ENCODE data around the gene MAP3K2.

Gene MAP3K2

DNA sequence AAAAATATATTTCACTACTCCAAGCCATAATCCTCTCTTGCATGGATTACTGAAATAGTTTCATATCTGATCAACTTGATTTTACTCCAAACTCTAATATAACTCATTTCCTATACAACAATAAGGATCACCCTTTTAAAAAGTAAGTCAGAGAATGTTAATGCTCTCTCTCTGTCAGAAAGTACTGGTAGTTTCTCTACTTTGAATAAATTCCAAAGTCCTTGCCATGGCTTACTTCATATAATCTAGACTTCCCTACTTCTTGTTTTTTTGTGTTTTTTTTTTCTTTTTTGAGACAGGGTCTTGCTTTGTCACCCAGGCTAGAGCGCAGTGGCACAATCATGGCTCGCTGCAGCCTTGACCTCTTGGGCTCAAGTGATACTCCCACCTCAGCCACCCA, 36.2 kb downstream of the MAP3K2 start:
- H3K9ac ChIP-seq (ENCODE audit: low read length), result no peak overlapping the region
- H3K9me3 ChIP-seq (ENCODE audit: low read length), result no peaks in the 10 kb centered on the region
- TF ChIP-seq, protein P1, sequence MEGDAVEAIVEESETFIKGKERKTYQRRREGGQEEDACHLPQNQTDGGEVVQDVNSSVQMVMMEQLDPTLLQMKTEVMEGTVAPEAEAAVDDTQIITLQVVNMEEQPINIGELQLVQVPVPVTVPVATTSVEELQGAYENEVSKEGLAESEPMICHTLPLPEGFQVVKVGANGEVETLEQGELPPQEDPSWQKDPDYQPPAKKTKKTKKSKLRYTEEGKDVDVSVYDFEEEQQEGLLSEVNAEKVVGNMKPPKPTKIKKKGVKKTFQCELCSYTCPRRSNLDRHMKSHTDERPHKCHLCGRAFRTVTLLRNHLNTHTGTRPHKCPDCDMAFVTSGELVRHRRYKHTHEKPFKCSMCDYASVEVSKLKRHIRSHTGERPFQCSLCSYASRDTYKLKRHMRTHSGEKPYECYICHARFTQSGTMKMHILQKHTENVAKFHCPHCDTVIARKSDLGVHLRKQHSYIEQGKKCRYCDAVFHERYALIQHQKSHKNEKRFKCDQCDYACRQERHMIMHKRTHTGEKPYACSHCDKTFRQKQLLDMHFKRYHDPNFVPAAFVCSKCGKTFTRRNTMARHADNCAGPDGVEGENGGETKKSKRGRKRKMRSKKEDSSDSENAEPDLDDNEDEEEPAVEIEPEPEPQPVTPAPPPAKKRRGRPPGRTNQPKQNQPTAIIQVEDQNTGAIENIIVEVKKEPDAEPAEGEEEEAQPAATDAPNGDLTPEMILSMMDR (IDR thresholded peaks at IDR 0.05; ENCODE audit: low read length), result no peak
- no peak for TF ChIP-seq EZH2 (IDR thresholded peaks at IDR 0.05; ENCODE audit: borderline replicate concordance, low read length)
- H3K4me1 ChIP-seq (ENCODE audit: insufficient read depth, low read length, severe bottlenecking), result peaks cover 7% of the 10 kb centered on the region
- no peak overlapping the region for H3K27ac ChIP-seq (ENCODE audit: low read depth, low read length, poor library complexity, severe bottlenecking)
- H3K9me2 ChIP-seq (ENCODE audit: low read depth, low read length), result no peaks in the 10 kb centered on the region
- no peak overlapping the region for H2AFZ ChIP-seq (ENCODE audit: low read length)
- H3K27me3 ChIP-seq (ENCODE audit: insufficient read depth, low read length), result no peaks in the 10 kb centered on the region
- peaks cover 60% of the 10 kb centered on the region for H3K79me2 ChIP-seq (ENCODE audit: insufficient read depth, low read length)
- no peak overlapping the region for H3K4me3 ChIP-seq (ENCODE audit: low read depth, low read length, poor library complexity, severe bottlenecking)
- no peaks in the 10 kb centered on the region for H3K36me3 ChIP-seq (ENCODE audit: insufficient read depth, low read length)
- no peaks in the 10 kb centered on the region for H3F3A ChIP-seq (ENCODE audit: insufficient read depth, low read length)
- no peak overlapping the region for H3K4me2 ChIP-seq (ENCODE audit: low read length)
- H4K20me1 ChIP-seq (ENCODE audit: insufficient read depth, low read length), result no peaks in the 10 kb centered on the region

DNA sequence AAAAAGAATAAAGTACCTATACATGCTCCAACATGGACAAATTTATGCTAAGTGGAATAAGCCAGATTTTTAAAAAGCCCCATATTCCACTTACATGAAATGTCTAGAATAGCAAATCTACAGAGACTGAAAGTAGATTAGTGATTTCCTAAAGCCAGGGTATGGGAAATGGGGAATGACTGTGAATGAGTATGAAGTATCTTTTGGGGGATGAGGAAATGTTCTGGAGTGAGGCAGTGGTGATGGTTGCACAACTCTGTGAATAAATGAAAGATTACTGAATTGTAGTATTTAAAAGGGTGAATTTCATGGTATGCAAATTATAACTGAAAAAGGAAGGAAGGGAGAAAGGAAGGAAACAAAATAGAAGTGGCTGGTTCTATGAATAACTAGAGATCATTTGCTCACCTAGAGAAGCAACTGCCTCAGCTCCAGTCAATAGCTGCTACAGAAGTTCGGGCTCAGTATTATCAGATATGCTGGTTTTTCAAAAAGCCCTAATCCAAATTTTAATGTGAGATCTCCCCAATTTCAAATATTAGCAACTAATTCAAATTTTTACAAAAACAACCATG, 39.3 kb downstream of the MAP3K2 start:
- Histone ChIP-seq H3K4me1 (ENCODE audit: insufficient read depth, low read length, severe bottlenecking) (peaks cover 16% of the 10 kb centered on the region), H3K9ac (ENCODE audit: low read length) (no peak overlapping the region), H3K4me2 (ENCODE audit: low read length) (no peak overlapping the region), H3F3A (ENCODE audit: insufficient read depth, low read length) (no peaks in the 10 kb centered on the region), H3K9me3 (ENCODE audit: low read length) (no peaks in the 10 kb centered on the region), H3K4me3 (ENCODE audit: low read depth, low read length, poor library complexity, severe bottlenecking) (no peak overlapping the region), H3K9me2 (ENCODE audit: low read depth, low read length) (no peaks in the 10 kb centered on the region), H4K20me1 (ENCODE audit: insufficient read depth, low read length) (no peaks in the 10 kb centered on the region), H2AFZ (ENCODE audit: low read length) (no peak overlapping the region), H3K27me3 (ENCODE audit: insufficient read depth, low read length) (no peaks in the 10 kb centered on the region), H3K79me2 (ENCODE audit: insufficient read depth, low read length) (peaks cover 69% of the 10 kb centered on the region), H3K27ac (ENCODE audit: low read depth, low read length, poor library complexity, severe bottlenecking) (no peak overlapping the region), H3K36me3 (ENCODE audit: insufficient read depth, low read length) (no peaks in the 10 kb centered on the region)
- no peak for TF ChIP-seq EZH2 (IDR thresholded peaks at IDR 0.05; ENCODE audit: borderline replicate concordance, low read length)
- TF ChIP-seq, protein P1 (IDR thresholded peaks at IDR 0.05; ENCODE audit: low read length), result no peak

DNA sequence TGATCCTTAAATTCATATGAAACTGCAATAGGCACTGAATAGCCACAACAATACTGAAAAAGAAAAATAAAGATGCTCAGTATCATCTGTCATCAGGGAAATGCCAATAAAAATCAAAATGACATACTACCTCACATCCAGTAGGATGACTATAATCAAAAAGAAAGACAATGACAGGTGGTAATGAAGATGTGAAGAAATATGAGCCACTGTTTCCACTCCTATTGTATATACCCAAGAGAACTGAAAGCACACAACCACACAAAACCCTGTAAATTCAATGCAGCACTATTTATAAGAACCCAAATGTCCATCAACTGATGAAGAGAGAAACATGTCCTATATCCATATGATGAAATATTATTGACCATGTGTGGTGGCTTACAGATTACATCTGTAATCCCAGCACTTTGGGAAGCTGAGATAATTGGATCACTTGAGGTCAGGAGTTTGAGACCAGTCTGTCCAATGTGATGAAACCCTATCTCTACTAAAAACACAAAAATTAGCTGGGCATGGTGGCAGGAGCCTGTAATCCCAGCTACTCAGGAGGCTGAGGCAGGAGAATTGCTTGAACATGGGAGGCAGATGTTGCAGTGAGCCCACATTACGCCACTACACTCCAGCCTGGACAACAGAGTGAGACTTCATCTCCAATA, 39.9 kb downstream of the MAP3K2 start:
- no peak overlapping the region for H3K4me2 ChIP-seq (ENCODE audit: low read length)
- no peaks in the 10 kb centered on the region for H3K27me3 ChIP-seq (ENCODE audit: insufficient read depth, low read length)

More for the DNA sequence above, 39.9 kb downstream of the MAP3K2 start:
- no peaks in the 10 kb centered on the region for H3K9me2 ChIP-seq (ENCODE audit: low read depth, low read length)
- peaks cover 69% of the 10 kb centered on the region for H3K79me2 ChIP-seq (ENCODE audit: insufficient read depth, low read length)
- no peak overlapping the region for H3K27ac ChIP-seq (ENCODE audit: low read depth, low read length, poor library complexity, severe bottlenecking)
- TF ChIP-seq EZH2 (IDR thresholded peaks at IDR 0.05; ENCODE audit: borderline replicate concordance, low read length), result no peak
- TF ChIP-seq, protein P1 (IDR thresholded peaks at IDR 0.05; ENCODE audit: low read length), result no peak
- H3K4me3 ChIP-seq (ENCODE audit: low read depth, low read length, poor library complexity, severe bottlenecking), result no peak overlapping the region
- H3K9ac ChIP-seq (ENCODE audit: low read length), result no peak overlapping the region
- no peaks in the 10 kb centered on the region for H4K20me1 ChIP-seq (ENCODE audit: insufficient read depth, low read length)
- H3K9me3 ChIP-seq (ENCODE audit: low read length), result no peaks in the 10 kb centered on the region
- no peaks in the 10 kb centered on the region; the same call in 1 of the 2 replicates for H3F3A ChIP-seq (ENCODE audit: insufficient read depth, low read length)
- H3K4me1 ChIP-seq (ENCODE audit: insufficient read depth, low read length, severe bottlenecking), result peaks cover 16% of the 10 kb centered on the region
- no peak overlapping the region for H2AFZ ChIP-seq (ENCODE audit: low read length)
- no peaks in the 10 kb centered on the region for H3K36me3 ChIP-seq (ENCODE audit: insufficient read depth, low read length)

All from OCI-LY1 (cell line).